GM21717 (cell line): ENCODE measurements around the gene PAGE4.
A peak's percentile ranks its signal among the peaks of the same experiment; 100 is the strongest.

ENCODE experiments used
- ATAC-seq: cut with Tn5 transposase; IDR thresholded peaks from one replicate; pipeline ENCODE4 v1.9.1; 2021; ENCODE audit warnings: mild to moderate bottlenecking, moderate library complexity; ENCODE audit not compliant: unreplicated experiment

The PAGE4 gene

DNA sequence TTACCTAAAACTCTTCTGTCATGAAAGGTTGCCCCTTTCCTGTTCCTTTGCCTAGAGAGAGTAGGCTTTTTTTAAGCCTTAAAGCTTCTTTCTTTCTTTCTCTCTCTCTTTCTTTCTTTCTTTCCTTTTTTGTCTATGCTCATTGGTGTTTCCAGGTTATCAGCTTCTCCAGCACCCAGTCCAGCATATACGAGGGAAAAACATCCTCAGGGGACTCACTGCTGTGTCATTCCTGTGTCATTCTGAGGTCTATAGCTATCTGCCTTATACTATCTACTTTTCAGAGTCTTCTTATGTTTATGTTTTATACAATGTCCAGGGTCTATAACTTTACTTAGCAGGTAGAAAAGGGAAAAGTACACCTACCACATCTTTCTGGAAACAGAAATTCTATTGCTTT lies 39.6 kb downstream of the PAGE4 start:
- no peak for ATAC-seq

DNA sequence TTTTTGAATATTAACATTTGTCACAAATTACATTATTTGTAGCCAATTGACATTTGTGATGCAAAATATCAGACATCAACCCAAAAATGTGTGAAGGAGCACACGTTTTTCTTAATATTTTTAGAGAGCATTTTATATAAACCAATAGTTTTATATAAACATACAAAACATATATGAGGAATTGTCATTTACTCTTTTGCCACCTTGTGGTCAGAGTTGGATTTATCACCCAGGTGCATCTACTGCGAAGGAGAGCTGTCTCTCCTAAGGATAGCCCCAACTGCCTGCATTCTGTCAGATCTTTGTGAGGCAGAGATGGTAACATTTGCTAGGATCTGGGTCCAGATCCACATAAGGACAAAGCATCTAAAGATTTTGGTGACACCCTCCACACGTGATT lies 47.6 kb downstream of the PAGE4 start:
- no peak for ATAC-seq

DNA sequence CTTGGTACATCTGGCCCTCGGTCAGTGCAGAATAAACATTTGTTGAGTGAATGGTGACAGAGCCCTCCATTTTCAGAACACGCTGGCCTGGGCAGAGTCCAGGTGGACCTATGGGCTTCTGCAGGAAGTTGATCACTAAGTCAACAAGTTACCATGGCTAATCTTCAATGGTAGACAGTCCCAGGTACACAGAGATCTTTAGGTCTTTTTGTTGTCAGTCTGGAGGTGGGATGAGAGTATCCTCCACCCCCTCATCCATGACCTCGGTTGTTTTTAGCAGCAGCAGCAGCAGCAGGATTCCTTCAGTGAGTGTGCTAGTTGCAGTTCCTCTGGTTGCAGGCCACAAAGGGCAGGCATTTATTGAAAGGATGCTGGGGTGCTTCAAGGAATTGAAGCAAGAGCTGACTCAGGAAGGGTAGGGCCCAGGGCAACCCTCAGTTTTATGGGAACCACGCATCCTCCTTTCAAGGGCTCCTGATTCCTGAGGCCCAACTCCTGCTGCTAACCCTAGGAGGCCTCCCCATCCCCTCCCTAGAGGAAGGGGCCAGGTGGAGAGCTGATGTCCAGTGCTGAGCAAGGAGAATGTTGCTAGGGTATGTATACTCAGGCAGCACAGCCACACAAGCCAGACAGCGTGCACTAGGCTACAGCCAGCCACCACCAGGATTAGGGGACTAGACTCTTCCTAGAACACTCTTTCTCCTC lies 48.4 kb downstream of the PAGE4 start:
- no peak for ATAC-seq

DNA sequence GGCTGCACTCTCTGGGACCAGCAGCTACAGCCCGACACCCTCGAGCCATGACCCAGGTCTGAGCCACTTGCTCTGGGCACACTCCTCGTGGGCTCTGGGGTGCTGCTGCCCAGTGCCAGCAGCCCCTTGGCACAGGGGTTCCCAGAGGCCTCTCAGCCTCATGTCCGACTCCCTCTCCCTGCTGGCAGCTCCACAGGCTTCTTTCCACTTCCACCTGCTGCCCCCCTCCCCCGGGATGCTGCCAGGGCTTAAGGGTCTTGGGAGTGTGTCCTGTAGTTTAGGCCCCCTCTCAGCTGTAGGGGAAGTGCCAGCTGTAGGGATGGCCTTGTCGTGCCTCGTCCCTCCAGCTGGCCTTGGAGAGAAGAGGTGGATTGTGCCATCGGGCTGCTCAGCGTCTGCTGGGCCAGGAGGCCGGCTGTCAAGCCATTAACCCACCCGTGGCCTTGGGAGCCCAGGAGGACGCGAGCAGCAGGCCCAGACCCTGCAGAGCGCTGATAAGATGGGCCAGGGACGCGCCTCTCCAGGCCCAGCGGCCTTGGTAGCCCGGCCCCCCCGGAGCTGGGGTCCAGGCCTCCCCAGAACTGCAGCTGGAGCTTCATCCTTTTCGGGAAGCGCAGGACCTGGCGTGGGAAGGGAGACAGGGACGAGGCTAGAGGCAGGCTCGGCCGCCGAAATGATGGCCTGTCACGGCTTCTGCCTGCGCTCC lies 49.2 kb downstream of the PAGE4 start:
- ATAC-seq = no peak

DNA sequence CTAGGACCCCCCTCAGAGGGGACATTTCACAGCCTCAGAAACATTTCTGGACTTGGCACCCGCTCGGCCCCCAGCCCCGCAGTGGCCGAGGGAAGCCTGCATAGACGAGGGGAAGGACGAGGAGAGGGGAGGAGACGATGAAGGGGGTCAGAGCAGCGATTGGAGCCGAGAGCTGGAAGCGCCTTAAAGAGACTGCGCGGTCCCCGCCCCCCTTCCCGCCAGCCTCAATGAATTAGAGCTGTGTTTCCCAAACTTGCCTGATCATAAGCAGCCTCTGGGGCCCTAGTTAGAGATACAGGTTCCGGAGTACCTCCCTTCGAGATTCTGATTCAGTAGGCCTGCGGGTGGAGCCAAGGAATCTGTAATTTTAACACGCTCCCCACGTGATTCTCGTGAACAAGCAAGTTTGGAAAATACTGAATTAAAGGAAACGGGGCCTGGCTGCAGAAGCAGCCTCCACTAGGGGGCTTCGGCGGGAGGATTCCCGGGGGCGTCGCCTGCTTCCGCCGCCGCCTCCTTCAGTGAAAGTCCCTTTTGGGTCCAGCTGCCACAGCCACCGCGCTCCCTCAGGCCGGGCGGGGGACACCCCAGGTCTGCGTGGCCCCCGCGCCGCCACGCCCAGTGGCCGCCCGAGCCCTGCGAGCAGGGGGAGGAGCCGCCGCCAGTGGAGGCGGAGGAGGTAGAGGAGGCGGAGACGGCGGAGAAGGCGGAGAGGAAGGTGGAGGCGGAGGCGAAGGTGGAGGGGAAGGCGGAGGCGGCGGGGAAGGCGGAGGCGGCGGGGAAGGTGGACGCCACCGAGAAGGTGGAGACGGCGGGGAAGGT lies 49.9 kb downstream of the PAGE4 start, which contains the start of gene USP27X:
Gene USP27X (plus strand): TSS at position 651 of the 822 bp plus-strand sequence. CDS start 824 bp downstream, outside the sequence.
- peak; percentile 89 for ATAC-seq

DNA sequence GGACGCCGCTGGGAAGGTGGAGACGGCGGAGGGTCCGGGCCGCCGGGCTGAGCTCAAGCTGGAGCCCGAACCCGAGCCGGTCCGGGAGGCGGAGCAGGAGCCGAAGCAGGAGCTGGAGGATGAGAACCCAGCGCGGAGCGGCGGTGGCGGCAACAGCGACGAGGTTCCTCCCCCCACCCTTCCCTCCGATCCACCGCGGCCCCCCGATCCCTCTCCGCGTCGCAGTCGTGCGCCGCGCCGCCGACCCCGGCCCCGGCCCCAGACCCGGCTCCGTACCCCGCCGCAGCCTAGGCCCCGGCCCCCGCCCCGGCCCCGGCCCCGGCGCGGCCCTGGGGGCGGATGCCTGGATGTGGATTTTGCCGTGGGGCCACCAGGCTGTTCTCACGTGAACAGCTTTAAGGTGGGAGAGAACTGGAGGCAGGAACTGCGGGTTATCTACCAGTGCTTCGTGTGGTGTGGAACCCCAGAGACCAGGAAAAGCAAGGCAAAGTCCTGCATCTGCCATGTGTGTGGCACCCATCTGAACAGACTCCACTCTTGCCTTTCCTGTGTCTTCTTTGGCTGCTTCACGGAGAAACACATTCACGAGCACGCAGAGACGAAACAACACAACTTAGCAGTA lies 50.7 kb downstream of the PAGE4 start:
- peak; percentile 9 for ATAC-seq

DNA sequence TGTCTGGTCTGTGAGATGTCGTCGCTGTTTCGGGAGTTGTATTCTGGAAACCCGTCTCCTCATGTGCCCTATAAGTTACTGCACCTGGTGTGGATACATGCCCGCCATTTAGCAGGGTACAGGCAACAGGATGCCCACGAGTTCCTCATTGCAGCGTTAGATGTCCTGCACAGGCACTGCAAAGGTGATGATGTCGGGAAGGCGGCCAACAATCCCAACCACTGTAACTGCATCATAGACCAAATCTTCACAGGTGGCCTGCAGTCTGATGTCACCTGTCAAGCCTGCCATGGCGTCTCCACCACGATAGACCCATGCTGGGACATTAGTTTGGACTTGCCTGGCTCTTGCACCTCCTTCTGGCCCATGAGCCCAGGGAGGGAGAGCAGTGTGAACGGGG lies 51.6 kb downstream of the PAGE4 start:
- no peak for ATAC-seq
